Naive B cell (primary cell): ENCODE measurements around the gene HENMT1. TPM values are rescaled to one million over a fixed set of nuclear protein-coding genes. Genes with fewer than 3 reads are reported as not detected.

Source experiments
- ATAC-seq, 2 donors: fragments of 150-1000 bp; cut with Tn5 transposase; 2 replicates each; pipeline ENCODE4 v1.10.0; 2021; ENCODE audit warnings: low read depth in 2 of 2, mild to moderate bottlenecking in 2 of 2, moderate library complexity in 2 of 2
- DNase-seq: peaks from one replicate; pipeline ENCODE4 v3.0.0; 2022
- H3K27ac Mint-ChIP-seq, 6 donors: one replicate each; pipeline ENCODE4 v1.8.0; 2020 to 2022; ENCODE audit warnings: mild to moderate bottlenecking in 6 of 6, mixed read lengths in 6 of 6, moderate library complexity in 5 of 6, inconsistent platforms in 2 of 6
- H3K27me3 Mint-ChIP-seq, 3 donors: one replicate each; pipeline ENCODE4 v1.8.0; 2021 to 2022; ENCODE audit warnings: mixed read lengths in 3 of 3, mild to moderate bottlenecking in 1 of 3
- H3K36me3 Mint-ChIP-seq, 2 donors: one replicate each; pipeline ENCODE4 v1.8.0; 2020 to 2022; ENCODE audit warnings: mixed read lengths in 2 of 2, inconsistent platforms in 1 of 2, mild to moderate bottlenecking in 1 of 2
- H3K4me1 Mint-ChIP-seq, 3 donors: one replicate each; pipeline ENCODE4 v1.8.0; 2020 to 2022; ENCODE audit warnings: mixed read lengths in 3 of 3, inconsistent platforms in 1 of 3, mild to moderate bottlenecking in 1 of 3, moderate library complexity in 1 of 3
- H3K4me3 Mint-ChIP-seq, 8 donors: one replicate each; pipeline ENCODE4 v1.8.0; 2020 to 2022; ENCODE audit warnings: mild to moderate bottlenecking in 8 of 8, mixed read lengths in 8 of 8, moderate library complexity in 8 of 8, inconsistent platforms in 2 of 8
- H3K9me3 Mint-ChIP-seq, 7 donors: one replicate each; pipeline ENCODE4 v1.8.0; 2020 to 2022; ENCODE audit warnings: mixed read lengths in 7 of 7, mild to moderate bottlenecking in 5 of 7, inconsistent platforms in 2 of 7, moderate library complexity in 1 of 7
- polyA plus RNA-seq, 6 donors: library from polyadenylated mRNA; unstranded; fragments of 300-500 nt; fragmentation: Illumina TruSeq; gene quantifications; one replicate each; pipeline ENCODE4 v1.2.3, GENCODE V29; 2021; ENCODE audit warnings: low read depth in 6 of 6

Gene HENMT1
- polyA plus RNA-seq, 6 donors from 2014 or later = 3.2 to 14.6 (median 9.1) TPM

DNA sequence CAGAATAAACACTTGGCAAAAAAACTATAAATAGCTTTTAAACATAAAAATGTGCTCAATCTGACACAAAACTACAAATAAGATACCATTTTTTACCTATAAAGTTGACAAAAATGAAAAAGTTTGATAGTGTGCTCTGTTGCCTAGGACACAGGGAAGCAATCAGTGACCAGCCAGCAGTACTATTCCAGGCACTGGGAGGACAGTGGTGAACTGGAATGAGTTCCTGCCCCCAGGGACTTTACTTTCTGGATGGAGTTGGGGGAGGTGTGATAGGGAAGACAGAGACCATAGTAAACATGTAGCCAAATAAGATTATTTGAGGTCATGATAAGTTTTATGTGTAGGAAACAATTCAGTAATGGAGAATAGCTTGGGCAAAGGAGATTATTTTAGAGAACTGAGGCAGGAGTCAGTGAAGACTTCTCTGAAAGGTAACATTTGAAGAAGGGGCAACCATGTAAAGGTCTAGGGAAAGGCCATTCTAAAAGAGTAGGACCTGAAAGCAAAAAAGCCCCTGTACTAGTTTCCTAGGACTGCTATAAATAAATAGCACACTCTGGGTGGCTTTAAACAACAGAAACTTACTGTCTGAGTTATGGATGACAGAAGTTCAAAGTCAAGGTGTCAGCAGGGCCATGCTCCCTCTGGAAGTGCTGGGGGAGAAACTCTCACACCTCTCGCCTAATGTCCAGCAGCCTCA lies 59.0 kb downstream of the HENMT1 start:
- DNase-seq (no peak), ATAC-seq (no peak)
- Mint-ChIP-seq H3K27ac (peak overlapping the region in 2 of 6 donors; percentile 17 to 18), H3K4me3 (no peak overlapping the region), H3K36me3 (peaks cover 2 to 12% of the 10 kb centered on the region in 2 donors), H3K27me3 (no peaks in the 10 kb centered on the region), H3K9me3 (no peaks in the 10 kb centered on the region), H3K4me1 (peaks cover 0 to 6% (median 0%) of the 10 kb centered on the region in 3 donors)

- H3K27me3 Mint-ChIP-seq = no peaks in the 10 kb centered on the region
- DNase-seq = no peak
Observed at GRCh38 chr1:108600504-108600903, 60.4 kb downstream of the HENMT1 start.

DNA sequence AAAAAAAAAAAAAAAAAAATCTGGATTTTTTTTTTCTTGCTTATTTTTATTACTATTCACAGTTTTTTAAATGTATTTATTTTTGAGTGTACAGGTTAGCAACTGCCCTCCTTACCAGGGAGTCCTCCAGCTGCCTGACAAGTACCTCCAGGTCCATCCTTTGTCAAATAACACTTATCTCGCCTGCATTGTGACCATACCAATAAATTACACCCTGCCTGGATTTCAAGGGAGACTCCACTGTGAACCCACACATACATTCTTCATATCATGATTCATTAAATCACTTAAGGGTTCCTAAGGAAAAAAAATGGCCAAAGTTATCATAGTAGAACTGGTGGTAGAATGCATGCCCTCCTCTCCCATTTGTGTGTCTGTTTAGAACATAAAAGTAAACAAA lies 62.6 kb downstream of the HENMT1 start:
- no peak overlapping the region for H3K27ac Mint-ChIP-seq
- H3K9me3 Mint-ChIP-seq = no peaks in the 10 kb centered on the region
- no peak for ATAC-seq
- H3K27me3 Mint-ChIP-seq = no peaks in the 10 kb centered on the region
- DNase-seq = no peak
- H3K36me3 Mint-ChIP-seq = peaks cover 0 to 6% of the 10 kb centered on the region in 2 donors
- H3K4me1 Mint-ChIP-seq = peaks cover 0 to 12% (median 4%) of the 10 kb centered on the region in 3 donors
- no peak overlapping the region for H3K4me3 Mint-ChIP-seq

More at GRCh38 chr1:108600504-108600903, 60.4 kb downstream of the HENMT1 start:
- no peak for ATAC-seq
- Mint-ChIP-seq H3K27ac (no peak overlapping the region), H3K4me1 (peaks cover 0 to 11% (median 4%) of the 10 kb centered on the region in 3 donors), H3K9me3 (no peaks in the 10 kb centered on the region), H3K4me3 (no peak overlapping the region), H3K36me3 (peaks cover 0 to 11% of the 10 kb centered on the region in 2 donors)

Other genes with a start within 250 kb of the HENMT1 start
- gene NBPF6, start 210.8 kb downstream of the HENMT1 start, polyA plus RNA-seq = not detected
- 1 to 10 TPM in 3 of 6 donors, under 1 TPM in 3; 0.43 to 2.5 (median 0.93) TPM for gene EEIG2, start 101.0 kb downstream of the HENMT1 start, polyA plus RNA-seq
- 10 to 100 TPM; 19.7 to 38.7 (median 21.1) TPM for gene PRPF38B, start 31.2 kb upstream of the HENMT1 start, polyA plus RNA-seq
- gene FNDC7, start 51.8 kb upstream of the HENMT1 start, polyA plus RNA-seq = under 1 TPM in 1 of 6 donors, not detected in 5; 0.11 TPM
- 10 to 100 TPM; 40.5 to 52.0 (median 44.2) TPM for gene STXBP3, start 85.6 kb upstream of the HENMT1 start, polyA plus RNA-seq
- not detected for gene AKNAD1, start 196.0 kb upstream of the HENMT1 start, polyA plus RNA-seq
- 1 to 10 TPM; 1.2 to 5.1 (median 3.6) TPM for gene GPSM2, start 215.9 kb upstream of the HENMT1 start, polyA plus RNA-seq